ENCODE data around the gene MATN1.

Gene MATN1

GRCh38 chr1:30749691-30750583, 26.6 kb upstream of the MATN1 start:
- CTCF ChIA-PET: interaction anchor here (1.1 kb wide), 1 partner anchor 30 kb away, joined by 5 read pairs; no protein-coding TSS in a partner anchor
- H3K27ac ChIP-seq: peak overlapping the region; percentile 81
- no peak for TF ChIP-seq CTCF (conservative IDR thresholded peaks at IDR 0.05; ENCODE audit: low read depth)
- POLR2A ChIA-PET (ENCODE audit: low non-redundant PET): no interaction called here
- DNase-seq (ENCODE audit: low spot score): no peak

- ChIA-PET CTCF (interaction anchor here (1.1 to 1.2 kb wide), 2 partner anchors 31 to 52 kb away, joined by 3 to 5 read pairs; no protein-coding TSS in a partner anchor), POLR2A (ENCODE audit: low non-redundant PET) (no interaction called here)
- TF ChIP-seq CTCF (conservative IDR thresholded peaks at IDR 0.05; ENCODE audit: low read depth): no peak
- peak overlapping the region; percentile 81 for H3K27ac ChIP-seq
- DNase-seq (ENCODE audit: low spot score): no peak
Measured at GRCh38 chr1:30748699-30749401, 25.5 kb upstream of the MATN1 start.

GRCh38 chr1:30748098-30748698, 24.8 kb upstream of the MATN1 start:
- peak overlapping the region; percentile 81 for H3K27ac ChIP-seq
- peak; percentile 76 for DNase-seq (ENCODE audit: low spot score)
- no peak for TF ChIP-seq CTCF (conservative IDR thresholded peaks at IDR 0.05; ENCODE audit: low read depth)
- POLR2A ChIA-PET (ENCODE audit: low non-redundant PET): no interaction called here
- CTCF ChIA-PET: interaction anchor here (1.2 kb wide), 1 partner anchor 53 kb away, joined by 3 read pairs; no protein-coding TSS in a partner anchor

- ChIA-PET POLR2A (ENCODE audit: low non-redundant PET) (no interaction called here), CTCF (interaction anchor here (0.6 kb wide), 1 partner anchor 132 kb away, joined by 4 read pairs; no protein-coding TSS in a partner anchor)
- DNase-seq (ENCODE audit: low spot score): no peak
- no peak for TF ChIP-seq CTCF (conservative IDR thresholded peaks at IDR 0.05; ENCODE audit: low read depth)
- peak overlapping the region; percentile 81 for H3K27ac ChIP-seq
Measured at GRCh38 chr1:30747033-30748008, 23.9 kb upstream of the MATN1 start.

- POLR2A ChIA-PET (ENCODE audit: low non-redundant PET): no interaction called here
- no peak for TF ChIP-seq CTCF (conservative IDR thresholded peaks at IDR 0.05; ENCODE audit: low read depth)
- no peak for DNase-seq (ENCODE audit: low spot score)
- CTCF ChIA-PET: interaction anchor here (0.6 kb wide), 1 partner anchor 1430 kb away, joined by 4 read pairs; no protein-coding TSS in a partner anchor
- peak overlapping the region; percentile 81 for H3K27ac ChIP-seq
Measured at GRCh38 chr1:30746212-30747032, 23.0 kb upstream of the MATN1 start.
